Measurements from ENCODE around the gene SCARB1.

SCARB1 gene

DNA sequence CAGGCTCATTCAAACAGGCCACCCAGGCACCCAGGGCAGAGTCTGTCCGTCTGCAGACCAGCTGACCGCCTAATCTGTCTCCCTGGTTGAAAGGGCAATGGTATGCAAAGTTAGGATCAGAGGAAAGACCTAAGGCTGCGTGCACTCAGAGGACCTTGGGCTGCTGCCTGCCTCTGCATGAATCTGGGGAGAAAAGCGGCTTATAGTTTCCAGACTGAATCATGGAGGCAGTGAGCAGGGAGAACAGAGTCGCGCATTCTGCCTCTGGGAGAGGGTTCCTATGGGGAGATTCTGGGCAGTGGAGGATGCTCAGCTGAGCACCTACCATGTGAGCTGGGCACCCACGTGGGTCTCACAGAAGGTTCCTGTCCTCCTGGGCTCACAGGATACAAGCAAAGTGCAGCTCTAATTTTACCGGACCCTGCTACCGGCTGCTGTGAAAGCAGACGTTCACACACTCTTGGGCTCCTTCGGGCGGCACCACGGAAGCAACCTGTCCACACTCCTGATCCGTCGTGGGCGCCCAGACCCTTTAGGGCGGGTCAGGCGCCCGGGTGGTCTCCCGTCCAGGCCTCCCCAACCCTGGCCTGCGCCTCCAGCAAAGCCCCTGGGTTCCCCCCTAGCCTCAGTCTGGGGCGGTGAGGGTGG is 772 bp downstream of the SCARB1 start:
- TF ChIP-seq ZNF274 (IDR thresholded peaks at IDR 0.05; ENCODE audit: low read depth, low read length), result no peak
- peak overlapping the region; percentile 96 for H3K4me3 ChIP-seq (ENCODE audit: low read length)

DNA sequence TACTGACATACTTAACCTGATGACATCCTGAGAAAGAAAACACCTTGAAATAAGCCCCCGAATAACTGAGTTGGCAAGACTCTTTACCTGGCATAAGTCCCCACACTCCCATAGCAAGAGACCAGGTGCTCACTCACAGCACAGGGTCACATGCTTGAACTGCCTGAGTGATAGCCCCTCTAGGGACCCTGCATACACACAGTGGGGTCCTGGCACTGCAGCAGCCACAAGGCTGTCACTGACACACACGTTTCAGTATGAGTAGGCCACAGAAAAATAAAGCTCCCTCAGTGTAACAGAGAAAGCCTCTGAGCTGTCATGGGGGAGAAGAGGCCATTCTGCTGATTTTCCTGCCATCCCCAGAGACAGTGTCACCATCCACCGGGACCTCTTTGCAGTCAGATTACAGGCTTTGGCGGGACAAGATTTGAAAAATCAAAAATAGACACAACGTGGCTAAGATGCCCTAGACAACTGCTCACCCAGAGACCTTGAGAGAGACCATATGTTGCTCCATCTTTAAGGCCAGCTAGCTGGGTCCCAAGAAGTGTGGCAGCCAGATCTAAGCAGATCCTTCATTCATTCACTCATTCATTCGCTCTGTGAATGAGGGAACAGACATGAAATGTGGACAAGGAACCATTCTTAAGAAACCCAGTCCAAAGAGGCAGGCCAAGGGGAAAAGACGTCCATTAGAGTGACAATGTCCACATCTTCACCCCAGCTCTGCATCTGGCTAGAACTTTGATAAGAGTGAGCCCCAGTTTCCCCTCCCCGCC is 1.6 kb downstream of the SCARB1 start:
- peak overlapping the region; percentile 96 for H3K4me3 ChIP-seq (ENCODE audit: low read length)
- no peak for TF ChIP-seq ZNF274 (IDR thresholded peaks at IDR 0.05; ENCODE audit: low read depth, low read length)

DNA sequence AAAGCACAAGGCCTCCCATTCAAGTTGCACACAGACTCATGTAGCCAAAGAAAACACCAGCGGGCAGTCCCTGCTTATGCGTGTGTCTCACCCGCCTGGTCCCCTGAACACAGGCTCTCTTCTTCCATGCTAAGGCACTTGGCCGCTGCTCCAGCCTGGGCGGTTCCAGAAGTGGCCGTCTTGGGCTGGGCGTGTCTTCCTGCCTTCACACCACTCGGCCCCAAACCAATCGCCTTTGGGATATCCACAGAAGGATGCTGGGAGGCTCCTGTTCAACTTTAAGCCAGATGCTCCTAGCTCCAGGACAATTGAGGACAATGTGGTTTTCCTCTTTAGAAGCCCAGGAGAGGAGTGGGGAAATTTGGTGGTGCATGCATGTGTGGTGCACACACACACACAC is 2.2 kb downstream of the SCARB1 start:
- TF ChIP-seq ZNF274 (IDR thresholded peaks at IDR 0.05; ENCODE audit: low read depth, low read length), result no peak
- H3K4me3 ChIP-seq (ENCODE audit: low read length), result no peak overlapping the region; the same call in 1 of the 2 replicates

DNA sequence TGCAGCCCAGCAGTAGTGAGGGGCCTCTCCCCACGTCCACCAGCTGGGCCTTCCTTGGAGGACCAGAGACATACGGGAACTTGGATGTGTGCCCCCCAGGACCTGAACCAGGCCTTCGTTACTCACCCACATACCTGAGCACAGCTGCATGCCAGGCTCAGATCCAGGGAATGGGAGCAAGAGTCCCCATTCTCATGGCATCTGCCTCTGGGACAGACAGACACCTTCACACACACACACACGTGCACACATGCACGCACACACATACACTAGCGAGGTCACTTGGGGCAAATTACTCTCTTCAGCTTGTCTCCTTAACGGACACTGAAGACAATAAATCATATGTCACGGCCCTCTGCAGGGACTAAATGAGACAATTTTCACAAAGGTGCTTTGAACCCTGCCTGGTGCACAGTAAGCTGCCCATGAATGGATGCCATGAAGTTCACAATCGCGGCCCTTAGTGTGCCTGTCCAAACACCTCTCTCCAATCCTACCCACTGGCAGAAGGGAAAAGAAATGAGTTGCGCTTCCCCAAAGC is 5.7 kb downstream of the SCARB1 start:
- no peak overlapping the region for H3K4me3 ChIP-seq (ENCODE audit: low read length)
- no peak for TF ChIP-seq ZNF274 (IDR thresholded peaks at IDR 0.05; ENCODE audit: low read depth, low read length)

DNA sequence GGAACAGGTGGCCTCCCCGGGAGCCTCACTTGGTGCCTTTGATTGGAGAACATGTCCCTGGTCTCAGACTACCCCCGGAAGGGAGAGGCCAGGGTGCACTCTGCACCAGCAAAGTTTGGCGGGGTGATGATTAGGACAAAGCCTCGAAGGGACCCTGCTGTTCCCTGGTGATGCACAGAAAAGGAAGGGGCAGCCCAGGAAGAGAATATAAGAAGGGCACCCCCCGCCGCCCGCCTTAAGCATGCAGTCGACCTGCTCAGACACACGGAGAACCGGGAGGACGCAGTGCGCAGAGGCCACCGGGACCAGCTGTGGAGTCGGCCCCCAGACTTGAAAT is 6.9 kb downstream of the SCARB1 start:
- TF ChIP-seq ZNF274 (IDR thresholded peaks at IDR 0.05; ENCODE audit: low read depth, low read length), result no peak
- H3K4me3 ChIP-seq (ENCODE audit: low read length), result no peak overlapping the region

DNA sequence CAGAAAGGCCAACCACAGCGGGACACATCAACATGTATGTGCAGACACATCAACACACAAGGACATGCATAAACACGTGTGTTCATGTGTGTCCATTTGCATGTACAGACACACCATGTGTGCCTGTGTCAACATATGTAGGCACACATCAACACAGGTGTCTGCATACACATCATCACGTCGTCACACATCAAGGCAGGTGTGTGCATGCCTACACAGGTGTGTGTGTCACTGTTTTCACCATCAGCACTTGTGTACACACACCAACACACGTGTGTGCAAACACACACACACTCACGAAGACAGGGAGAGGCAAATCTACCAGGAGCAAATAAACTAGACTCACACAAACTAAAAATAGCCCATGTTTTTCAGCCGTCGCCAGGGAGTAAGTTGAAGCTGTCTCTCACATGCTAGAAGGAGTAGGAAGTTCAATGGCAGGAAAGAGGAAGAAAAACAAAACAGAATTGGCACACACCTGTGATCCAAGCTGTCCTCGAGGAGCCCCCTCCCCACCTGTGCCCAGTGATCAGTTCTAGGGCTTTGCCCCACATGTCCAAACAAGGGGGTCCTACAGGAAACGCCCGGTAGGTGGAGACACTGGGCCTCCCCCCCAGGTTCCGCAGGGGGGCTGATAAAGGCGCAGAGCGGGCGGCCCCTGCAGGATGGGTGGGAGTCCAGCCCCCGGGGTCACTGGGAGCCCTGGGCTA is 7.4 kb downstream of the SCARB1 start:
- H3K4me3 ChIP-seq (ENCODE audit: low read length), result no peak overlapping the region
- TF ChIP-seq ZNF274 (IDR thresholded peaks at IDR 0.05; ENCODE audit: low read depth, low read length), result no peak

DNA sequence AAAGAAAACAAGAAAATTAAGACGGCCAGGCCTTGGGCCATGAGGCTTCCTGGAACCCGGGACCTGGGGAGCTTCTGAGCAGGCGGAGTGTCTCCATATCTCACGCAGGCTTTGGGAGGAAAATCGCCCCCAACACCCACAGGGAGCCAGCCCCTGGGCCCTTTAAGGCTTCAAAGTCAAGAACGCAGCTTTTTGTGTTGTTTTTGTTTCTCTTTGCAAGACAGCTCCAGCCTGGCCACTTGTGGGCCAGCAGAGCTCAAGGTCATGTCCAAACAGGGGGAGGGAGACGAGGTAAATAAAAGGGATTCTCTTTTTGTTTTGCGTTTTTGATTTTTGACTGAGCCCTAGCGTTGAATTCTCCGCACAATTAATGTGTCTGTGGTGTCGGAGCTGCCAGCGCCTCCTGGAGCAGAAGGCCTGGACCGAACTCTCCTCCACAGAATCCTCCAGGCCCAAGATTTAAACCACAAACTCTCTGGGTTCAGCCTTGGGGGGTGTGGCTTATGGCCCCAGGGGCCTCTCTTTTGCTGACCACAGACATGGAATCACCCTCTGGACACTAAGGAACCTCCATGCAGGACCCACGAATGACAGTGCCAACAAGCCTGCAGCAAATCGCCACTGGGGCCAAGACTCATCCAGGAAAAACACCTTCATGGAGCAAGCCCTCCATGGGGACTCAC is 8.2 kb downstream of the SCARB1 start:
- no peak overlapping the region for H3K4me3 ChIP-seq (ENCODE audit: low read length)
- TF ChIP-seq ZNF274 (IDR thresholded peaks at IDR 0.05; ENCODE audit: low read depth, low read length), result no peak

DNA sequence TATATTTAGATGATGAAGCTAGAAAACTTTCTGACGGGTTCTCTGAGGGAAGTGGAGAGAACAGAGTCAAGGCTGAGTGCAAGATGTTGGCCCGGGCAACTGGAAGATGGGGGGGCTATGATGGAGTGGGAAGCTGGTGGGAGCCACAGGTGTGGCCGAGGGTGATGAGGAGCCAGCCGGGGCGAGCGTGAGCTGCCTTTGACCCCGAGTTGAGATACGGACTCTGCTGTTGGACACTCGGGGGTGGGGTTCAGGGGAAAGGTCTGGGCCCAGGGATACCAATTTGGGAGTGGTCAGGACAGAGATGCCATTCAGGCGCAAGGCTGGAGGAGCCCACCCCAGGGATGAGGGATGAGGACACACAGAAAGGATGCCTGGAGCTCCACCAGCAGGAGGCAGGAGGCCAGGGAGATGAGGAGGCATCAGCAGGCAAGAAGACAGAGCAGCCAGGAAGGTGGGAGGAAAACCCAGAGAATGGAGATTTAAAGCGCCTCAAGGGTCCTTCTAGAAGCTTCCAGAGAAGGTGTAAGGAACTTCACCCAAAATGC is 9.0 kb downstream of the SCARB1 start:
- H3K4me3 ChIP-seq (ENCODE audit: low read length), result no peak overlapping the region
- TF ChIP-seq ZNF274 (IDR thresholded peaks at IDR 0.05; ENCODE audit: low read depth, low read length), result no peak

DNA sequence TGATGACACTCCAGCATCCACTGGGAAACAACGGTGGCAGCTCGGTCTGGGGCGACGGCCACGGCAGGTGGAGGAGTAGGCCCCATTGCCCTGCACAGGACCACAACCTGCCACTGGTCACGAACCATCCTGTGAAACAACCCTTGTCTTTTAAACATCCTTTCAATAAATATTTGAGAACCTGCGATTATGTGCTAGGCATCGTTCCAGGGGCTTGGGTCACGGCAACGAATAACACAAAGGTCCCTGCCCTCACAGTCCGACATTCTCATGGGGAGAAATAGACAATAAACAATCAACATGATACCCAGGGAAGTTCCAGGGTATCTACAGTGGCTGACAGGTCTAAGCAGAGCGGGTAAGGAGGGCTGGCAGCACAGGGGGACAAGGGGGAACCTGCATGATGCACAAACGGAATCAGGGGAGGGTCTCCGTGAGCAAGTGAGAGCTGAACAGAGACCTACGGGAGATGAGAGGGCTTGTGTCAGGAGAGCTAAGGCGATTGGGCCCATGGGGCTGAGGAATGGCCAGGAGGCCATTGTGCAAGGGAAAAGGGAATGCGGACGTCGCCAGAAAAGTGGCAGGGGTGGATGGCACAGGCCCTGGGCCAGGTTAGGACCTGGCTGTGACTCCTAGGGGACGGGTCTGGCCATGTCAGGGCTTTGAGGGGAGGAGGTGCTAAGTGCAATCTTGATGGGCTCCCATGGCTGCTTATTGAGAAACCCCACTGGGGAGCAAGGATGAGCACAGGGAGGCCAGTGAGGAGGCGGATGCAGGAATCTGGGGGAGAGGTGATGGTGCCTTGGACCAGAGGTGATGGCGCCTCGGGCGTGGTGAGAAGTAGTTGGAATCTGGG is 9.7 kb downstream of the SCARB1 start:
- no peak for TF ChIP-seq ZNF274 (IDR thresholded peaks at IDR 0.05; ENCODE audit: low read depth, low read length)
- no peak overlapping the region for H3K4me3 ChIP-seq (ENCODE audit: low read length)

DNA sequence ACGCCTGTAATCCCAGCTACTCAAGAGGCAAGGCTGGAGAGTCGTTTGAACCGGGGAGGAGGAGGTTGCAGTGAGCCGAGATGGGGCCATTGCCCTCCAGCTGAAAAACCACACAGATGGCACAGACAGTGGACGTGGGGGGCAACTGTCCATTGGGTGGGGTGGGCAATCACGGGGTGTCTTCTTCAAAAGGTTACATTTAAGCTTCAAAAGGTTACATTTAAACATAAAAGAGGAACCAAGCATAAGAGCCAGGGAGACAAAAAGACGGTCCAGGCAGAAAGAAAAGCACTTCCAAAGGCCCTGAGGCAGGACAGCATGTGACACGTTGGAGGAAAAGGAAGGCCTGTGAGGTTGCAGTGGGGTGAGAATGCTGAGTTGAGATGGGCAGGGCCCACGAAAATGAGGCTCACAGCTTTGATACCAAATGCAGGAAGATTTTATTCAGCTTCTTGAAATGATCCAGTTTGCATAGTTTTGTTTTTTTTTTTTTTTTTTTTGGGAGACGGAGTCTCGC is 10.7 kb downstream of the SCARB1 start:
- no peak for TF ChIP-seq ZNF274 (IDR thresholded peaks at IDR 0.05; ENCODE audit: low read depth, low read length)
- no peak overlapping the region for H3K4me3 ChIP-seq (ENCODE audit: low read length)

DNA sequence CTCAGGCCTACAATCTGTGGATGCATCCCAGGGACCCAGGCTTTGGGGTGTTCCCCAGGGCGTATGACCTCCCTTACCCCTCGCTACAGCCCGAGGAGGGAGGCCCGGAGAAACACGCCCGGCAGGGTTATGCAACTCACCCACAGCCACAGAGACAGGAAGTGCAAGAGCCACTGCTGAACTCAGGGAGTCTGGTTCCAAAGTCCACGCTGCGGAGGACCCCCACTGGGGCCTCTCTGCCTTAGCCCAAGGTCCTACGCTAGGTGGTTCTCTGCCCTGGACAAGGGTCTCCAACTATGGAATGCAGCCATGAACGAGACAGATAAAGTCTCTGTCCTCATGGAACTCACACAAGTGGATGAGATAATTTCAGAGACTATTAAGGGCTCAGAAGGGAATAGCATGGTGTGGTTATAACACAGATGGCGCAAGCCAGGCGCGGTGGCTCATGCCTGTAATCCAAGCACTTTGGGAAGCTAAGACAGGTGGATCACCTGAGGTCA is 11.3 kb downstream of the SCARB1 start:
- no peak overlapping the region for H3K4me3 ChIP-seq (ENCODE audit: low read length)
- TF ChIP-seq ZNF274 (IDR thresholded peaks at IDR 0.05; ENCODE audit: low read depth, low read length), result no peak

DNA sequence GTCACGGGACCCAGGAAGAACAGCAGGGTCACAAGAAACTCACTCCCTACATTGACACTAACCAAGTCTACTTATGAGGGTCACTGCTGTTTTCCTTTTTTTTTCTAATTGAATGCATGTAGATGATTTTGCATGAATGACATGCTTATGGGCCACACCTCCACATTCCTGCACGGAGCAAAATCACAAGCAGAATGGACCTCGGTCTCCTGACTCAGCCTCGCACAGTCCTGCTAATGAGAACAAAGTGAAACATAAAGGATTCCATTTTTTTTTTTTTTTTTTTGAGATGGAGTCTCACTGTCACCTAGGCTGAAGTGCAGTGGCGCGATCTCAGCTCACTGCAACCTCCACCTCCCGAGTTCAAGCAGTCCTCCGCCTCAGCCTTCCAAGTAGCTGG is 12.3 kb downstream of the SCARB1 start:
- TF ChIP-seq ZNF274 (IDR thresholded peaks at IDR 0.05; ENCODE audit: low read depth, low read length), result no peak
- H3K4me3 ChIP-seq (ENCODE audit: low read length), result no peak overlapping the region

DNA sequence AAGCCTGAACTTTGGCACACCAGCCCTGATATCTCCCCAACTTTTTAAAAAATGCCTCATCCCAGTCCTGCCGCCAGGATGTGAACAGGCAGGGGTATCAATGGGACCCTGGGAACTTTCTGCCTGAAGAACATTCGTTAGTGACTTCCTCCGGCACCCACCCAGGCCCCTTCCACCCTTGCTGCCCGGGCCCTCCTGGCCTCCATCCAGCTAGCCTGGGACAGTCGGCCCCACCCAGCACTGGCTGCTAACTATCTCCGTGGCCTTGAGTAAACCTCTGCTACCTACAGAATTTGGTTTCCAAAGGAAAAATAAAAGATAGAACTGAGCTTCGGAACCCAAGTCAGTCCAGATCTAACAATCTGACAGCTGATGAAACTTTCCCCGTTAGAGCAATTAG is 14.3 kb downstream of the SCARB1 start:
- H3K4me3 ChIP-seq (ENCODE audit: low read length), result no peak overlapping the region
- no peak for TF ChIP-seq ZNF274 (IDR thresholded peaks at IDR 0.05; ENCODE audit: low read depth, low read length)

All from GM08714 (cell line).